Keratinocyte (primary cell): ENCODE results near the gene KATNB1.

Experiments used
- CTCF ChIP-seq, 3 experiments: IDR thresholded peaks in 1 of 3; conservative IDR thresholded peaks in 1 of 3; optimal IDR thresholded peaks in 1 of 3; 2 replicates in 2 of 3; 3 replicates in 1 of 3; pipeline versions ENCODE3 to v1.5.1; 2011; ENCODE audit warnings: low read length in 3 of 3, mild to moderate bottlenecking in 3 of 3, moderate library complexity in 2 of 3, control low read depth in 1 of 3, inconsistent platforms in 1 of 3; ENCODE audit not compliant: insufficient read depth in 2 of 3; ENCODE audit errors: extremely low read depth in 1 of 3
- EZH2 ChIP-seq: IDR thresholded peaks from one replicate; pipeline ENCODE4 v1.6.1; 2012; ENCODE audit warnings: inconsistent platforms, mild to moderate bottlenecking, low read length, moderate library complexity

DNA sequence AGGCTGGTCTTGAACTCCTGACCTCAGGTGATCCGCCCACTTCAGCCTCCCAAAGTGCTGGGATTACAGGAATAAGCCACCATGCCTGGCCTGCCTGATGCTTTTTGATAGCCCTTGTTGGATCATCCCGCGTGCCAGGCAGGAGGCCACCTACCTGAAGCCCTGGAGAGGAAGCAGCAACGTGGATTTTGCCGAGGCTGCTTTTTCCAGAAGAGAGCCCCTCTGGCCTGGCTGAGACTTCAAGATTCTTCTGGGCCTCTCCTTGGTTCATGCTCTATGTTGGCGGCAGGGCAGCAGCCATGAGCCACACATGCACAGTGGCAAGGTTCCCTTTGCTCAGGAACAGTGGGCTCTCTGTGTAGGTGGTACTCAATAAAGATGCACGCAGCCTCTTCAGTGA is 11.5 kb downstream of the KATNB1 start:
- TF ChIP-seq EZH2 (no peak), CTCF (optimal IDR thresholded peaks at IDR 0.05 in 1 of 3, IDR thresholded peaks at IDR 0.05 in 1 of 3, conservative IDR thresholded peaks at IDR 0.05 in 1 of 3; ENCODE audit: extremely low read depth in 1 of 3, insufficient read depth in 2 of 3, low read length in 3 of 3) (no peak)
